ENCODE measurements around the gene LBH. TPM values are rescaled to one million over a fixed set of nuclear protein-coding genes. Genes with fewer than 3 reads are reported as not detected.

LBH gene
- total RNA-seq, 6 experiments from 2014 or later, result 4.3 to 17.6 (median 9.5) TPM

DNA sequence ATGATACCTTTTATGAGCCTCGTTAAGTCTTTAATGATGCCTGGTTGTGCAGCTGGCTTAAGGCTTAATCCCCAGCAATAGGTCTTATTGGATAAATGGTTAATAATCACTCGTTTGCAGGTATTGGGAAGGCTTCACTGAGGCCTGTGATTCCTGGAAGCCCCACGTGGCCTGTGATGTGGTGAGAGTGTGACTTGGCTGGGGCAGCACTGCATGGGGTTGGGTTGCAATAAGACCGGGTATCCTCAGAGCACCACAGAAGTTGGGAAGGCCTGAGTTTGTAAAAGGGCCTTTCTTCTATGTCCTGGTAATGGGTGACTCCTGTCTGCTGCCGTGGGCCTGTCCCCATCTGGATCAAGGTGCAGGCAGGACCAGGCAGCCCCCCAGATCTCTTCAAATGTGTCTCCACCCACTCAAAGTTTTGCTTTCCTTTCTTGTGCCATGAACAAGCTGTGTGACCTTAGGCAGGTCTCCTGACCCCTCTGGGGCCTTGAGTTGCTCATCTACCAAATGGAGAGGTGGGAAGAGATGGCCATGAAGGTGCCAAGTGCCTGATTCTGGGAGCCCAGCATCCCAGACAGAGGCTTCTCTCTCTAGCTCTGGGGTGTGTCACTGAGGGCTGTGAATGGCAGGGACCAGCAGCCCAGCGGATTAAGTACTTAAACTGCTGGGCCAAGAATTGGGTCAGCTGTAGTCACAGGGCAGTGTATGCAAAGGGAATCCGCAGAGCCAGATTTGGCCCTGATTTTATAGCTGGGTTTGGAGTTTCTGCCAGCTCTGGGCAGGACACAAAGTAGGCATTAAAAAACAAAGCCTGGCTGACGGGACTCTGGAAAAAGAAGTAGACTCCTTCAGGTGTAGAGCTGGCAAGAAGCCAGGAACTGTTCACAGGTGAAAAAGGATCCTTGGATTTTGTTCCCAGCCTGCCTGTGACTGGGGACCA is 24.4 kb downstream of the LBH start:
- Histone ChIP-seq H3K27ac (no peak overlapping the region), H3K27me3 (no peaks in the 10 kb centered on the region), H3K4me1 (peaks cover 0 to 8% (median 0%) of the 10 kb centered on the region in 4 donors), H3K36me3 (no peaks in the 10 kb centered on the region), H3K4me3 (no peak overlapping the region), H3K9me3 (no peaks in the 10 kb centered on the region)
- no peak for ATAC-seq
- intact Hi-C loops (cut with DNase I), result no loop called here
- WGBS (ENCODE audit: insufficient coverage, low coverage, low lambda C conversion rate, missing lambda C conversion rate), result 67% methylated on average over 7 of the region's 8 CpGs
- DNase-seq, result no peak
- no peak for TF ChIP-seq POLR2A (IDR thresholded peaks at IDR 0.05)
- TF ChIP-seq, protein P1, sequence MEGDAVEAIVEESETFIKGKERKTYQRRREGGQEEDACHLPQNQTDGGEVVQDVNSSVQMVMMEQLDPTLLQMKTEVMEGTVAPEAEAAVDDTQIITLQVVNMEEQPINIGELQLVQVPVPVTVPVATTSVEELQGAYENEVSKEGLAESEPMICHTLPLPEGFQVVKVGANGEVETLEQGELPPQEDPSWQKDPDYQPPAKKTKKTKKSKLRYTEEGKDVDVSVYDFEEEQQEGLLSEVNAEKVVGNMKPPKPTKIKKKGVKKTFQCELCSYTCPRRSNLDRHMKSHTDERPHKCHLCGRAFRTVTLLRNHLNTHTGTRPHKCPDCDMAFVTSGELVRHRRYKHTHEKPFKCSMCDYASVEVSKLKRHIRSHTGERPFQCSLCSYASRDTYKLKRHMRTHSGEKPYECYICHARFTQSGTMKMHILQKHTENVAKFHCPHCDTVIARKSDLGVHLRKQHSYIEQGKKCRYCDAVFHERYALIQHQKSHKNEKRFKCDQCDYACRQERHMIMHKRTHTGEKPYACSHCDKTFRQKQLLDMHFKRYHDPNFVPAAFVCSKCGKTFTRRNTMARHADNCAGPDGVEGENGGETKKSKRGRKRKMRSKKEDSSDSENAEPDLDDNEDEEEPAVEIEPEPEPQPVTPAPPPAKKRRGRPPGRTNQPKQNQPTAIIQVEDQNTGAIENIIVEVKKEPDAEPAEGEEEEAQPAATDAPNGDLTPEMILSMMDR (IDR thresholded peaks at IDR 0.05), result no peak

DNA sequence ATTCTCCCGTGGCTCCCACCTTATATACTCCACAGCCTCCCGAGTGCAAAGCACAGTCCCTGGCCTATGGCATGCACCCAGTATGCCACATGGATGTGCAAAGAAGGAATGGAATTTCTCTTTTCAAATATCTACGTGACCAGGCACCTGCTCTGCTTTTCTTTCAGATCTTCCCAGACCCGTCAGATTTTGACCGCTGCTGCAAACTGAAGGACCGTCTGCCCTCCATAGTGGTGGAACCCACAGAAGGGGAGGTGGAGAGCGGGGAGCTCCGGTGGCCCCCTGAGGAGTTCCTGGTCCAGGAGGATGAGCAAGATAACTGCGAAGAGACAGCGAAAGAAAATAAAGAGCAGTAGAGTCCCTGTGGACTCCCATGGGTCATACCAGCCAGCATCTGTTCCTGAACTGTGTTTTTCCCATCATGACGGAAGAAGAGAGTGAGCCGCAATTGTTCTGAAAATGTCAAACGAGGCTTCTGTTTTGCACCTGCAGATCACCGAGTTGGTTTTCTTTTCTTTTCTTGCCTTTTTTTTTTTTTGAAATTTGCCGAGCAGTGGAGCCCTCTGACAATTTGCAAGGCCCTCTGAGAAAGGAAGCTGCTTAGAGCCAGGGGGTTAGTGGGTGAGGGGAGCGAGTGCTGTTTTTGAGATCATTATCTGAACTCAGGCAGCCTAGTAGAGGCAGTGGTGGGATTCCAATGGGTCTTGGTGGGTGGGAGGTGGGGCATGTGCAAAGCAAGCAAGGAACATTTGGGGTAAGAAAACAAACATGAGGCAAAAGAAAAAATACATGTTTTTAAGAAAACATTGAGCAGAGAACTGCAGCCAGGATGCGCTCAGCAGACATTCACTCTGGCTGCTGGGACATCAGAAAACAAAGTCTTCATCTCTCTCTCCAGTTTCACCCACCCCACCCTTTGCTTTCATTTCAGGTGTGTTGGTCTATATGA is 26.2 kb downstream of the LBH start:
- H3K4me1 ChIP-seq, result peaks cover 0 to 8% (median 0%) of the 10 kb centered on the region in 4 donors
- H3K4me3 ChIP-seq, result no peak overlapping the region
- H3K9me3 ChIP-seq, result no peaks in the 10 kb centered on the region
- intact Hi-C loops (cut with DNase I), result no loop called here
- TF ChIP-seq, protein P1 (IDR thresholded peaks at IDR 0.05), result no peak
- no peak for TF ChIP-seq POLR2A (IDR thresholded peaks at IDR 0.05)
- no peak for DNase-seq
- WGBS (ENCODE audit: insufficient coverage, low coverage, low lambda C conversion rate, missing lambda C conversion rate), result 61% methylated on average over 13 of the region's 17 CpGs
- no peaks in the 10 kb centered on the region for H3K36me3 ChIP-seq
- no peak overlapping the region for H3K27ac ChIP-seq
- H3K27me3 ChIP-seq, result no peaks in the 10 kb centered on the region
- no peak for ATAC-seq

DNA sequence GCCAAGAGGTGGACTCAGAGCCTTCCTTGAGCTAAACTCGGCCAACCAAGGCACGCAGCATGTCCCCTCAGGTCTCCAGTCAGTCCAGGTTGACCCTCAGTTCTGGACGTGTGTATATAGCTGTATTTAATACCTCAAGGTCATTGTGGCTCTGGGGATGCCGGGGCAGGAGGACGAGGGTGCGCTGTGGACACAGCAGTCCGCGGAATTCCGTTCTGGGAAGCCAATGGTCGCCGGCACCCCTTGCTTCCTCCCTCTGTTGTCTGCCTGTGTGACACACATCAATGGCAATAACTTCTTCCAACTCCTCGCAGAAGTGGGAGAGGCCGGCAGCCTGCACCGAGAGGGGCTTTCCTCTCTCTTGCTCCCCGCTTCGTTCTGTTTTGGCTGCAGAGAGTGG is 27.7 kb downstream of the LBH start:
- Histone ChIP-seq H3K4me3 (no peak overlapping the region), H3K4me1 (no peaks in the 10 kb centered on the region), H3K36me3 (no peaks in the 10 kb centered on the region), H3K9me3 (no peaks in the 10 kb centered on the region), H3K27ac (no peak overlapping the region), H3K27me3 (no peaks in the 10 kb centered on the region)
- TF ChIP-seq, protein P1 (IDR thresholded peaks at IDR 0.05), result no peak
- TF ChIP-seq POLR2A (IDR thresholded peaks at IDR 0.05), result no peak
- WGBS (ENCODE audit: insufficient coverage, low coverage, low lambda C conversion rate, missing lambda C conversion rate), result 47% methylated on average over 2 of the region's 16 CpGs
- ATAC-seq (no peak), DNase-seq (no peak)
- intact Hi-C loops (cut with DNase I), result no loop called here

GRCh38 chr2:30259827-30260679 is 28.7 kb downstream of the LBH start:
- DNase-seq (no peak), ATAC-seq (no peak)
- TF ChIP-seq POLR2A (IDR thresholded peaks at IDR 0.05), result no peak
- TF ChIP-seq, protein P1 (IDR thresholded peaks at IDR 0.05), result no peak
- 33% methylated on average over 2 of the region's 3 CpGs for WGBS (ENCODE audit: insufficient coverage, low coverage, low lambda C conversion rate, missing lambda C conversion rate)
- H3K36me3 ChIP-seq, result no peaks in the 10 kb centered on the region
- no peaks in the 10 kb centered on the region for H3K27me3 ChIP-seq
- intact Hi-C loops (cut with DNase I), result no loop called here
- no peak overlapping the region for H3K27ac ChIP-seq
- H3K4me1 ChIP-seq, result no peaks in the 10 kb centered on the region
- no peaks in the 10 kb centered on the region for H3K9me3 ChIP-seq
- H3K4me3 ChIP-seq, result no peak overlapping the region

Data from right lobe of liver (tissue), 6 donors.